ENCODE results near the gene KANSL1. TPM values are rescaled to one million over a fixed set of nuclear protein-coding genes. Genes with fewer than 3 reads are reported as not detected.

KANSL1 gene
- total and polyA plus RNA-seq, 2 of the 4 experiments (the other 2 are of a cell fraction) = 19.1 to 49.6 TPM

DNA sequence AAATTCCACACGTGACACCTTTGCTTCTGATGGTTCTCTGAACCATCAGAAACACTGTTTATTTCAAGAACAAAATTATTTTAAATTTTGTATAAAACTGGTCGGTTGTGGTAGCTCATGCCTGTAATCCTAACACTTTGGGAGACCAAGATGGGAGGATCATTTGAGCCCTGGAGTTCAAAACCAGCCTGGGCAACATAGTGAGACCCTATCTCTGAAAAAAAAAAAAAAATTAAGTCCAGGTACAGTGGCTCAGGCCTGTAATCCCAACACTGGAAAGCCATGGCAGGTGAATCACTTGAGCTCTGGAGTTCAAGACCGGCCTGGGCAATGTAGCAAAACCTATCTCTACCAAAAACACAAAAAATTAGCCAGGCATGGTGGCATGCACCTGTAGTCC, 8.3 kb upstream of the KANSL1 start:
- H3K27me3 ChIP-seq (ENCODE audit: control insufficient read depth, insufficient read depth, low read length) = no peaks in the 10 kb centered on the region
- TF ChIP-seq RAD21 (IDR thresholded peaks at IDR 0.05; ENCODE audit: low read length) (no peak), NFE2L2 (IDR thresholded peaks at IDR 0.05; ENCODE audit: low read depth, low read length) (no peak), BHLHE40 (IDR thresholded peaks at IDR 0.05; ENCODE audit: low read depth, low read length) (no peak), POLR2A (IDR thresholded peaks at IDR 0.05; ENCODE audit: low read depth, low read length) (no peak), RFX5 (IDR thresholded peaks at IDR 0.05; ENCODE audit: low read depth, low read length) (no peak), SMC3 (IDR thresholded peaks at IDR 0.05; ENCODE audit: low read depth, low read length) (no peak), CEBPB (IDR thresholded peaks at IDR 0.05; ENCODE audit: low read depth, low read length) (no peak), MAFK (IDR thresholded peaks at IDR 0.05; ENCODE audit: low read depth, low read length) (no peak), MXI1 (IDR thresholded peaks at IDR 0.05; ENCODE audit: borderline replicate concordance, low read depth, low read length) (no peak), CHD1 (IDR thresholded peaks at IDR 0.05; ENCODE audit: low read depth, low read length) (no peak), RCOR1 (IDR thresholded peaks at IDR 0.05; ENCODE audit: insufficient replicate concordance, low read length) (no peak), MAZ (IDR thresholded peaks at IDR 0.05; ENCODE audit: borderline replicate concordance, low read depth, low read length) (no peak), FOS (IDR thresholded peaks at IDR 0.05; ENCODE audit: low read depth, low read length) (no peak)
- TF ChIP-seq, protein P1, sequence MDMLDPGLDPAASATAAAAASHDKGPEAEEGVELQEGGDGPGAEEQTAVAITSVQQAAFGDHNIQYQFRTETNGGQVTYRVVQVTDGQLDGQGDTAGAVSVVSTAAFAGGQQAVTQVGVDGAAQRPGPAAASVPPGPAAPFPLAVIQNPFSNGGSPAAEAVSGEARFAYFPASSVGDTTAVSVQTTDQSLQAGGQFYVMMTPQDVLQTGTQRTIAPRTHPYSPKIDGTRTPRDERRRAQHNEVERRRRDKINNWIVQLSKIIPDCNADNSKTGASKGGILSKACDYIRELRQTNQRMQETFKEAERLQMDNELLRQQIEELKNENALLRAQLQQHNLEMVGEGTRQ (IDR thresholded peaks at IDR 0.05; ENCODE audit: low read depth, low read length) = no peak
- TF ChIP-seq, protein P2, sequence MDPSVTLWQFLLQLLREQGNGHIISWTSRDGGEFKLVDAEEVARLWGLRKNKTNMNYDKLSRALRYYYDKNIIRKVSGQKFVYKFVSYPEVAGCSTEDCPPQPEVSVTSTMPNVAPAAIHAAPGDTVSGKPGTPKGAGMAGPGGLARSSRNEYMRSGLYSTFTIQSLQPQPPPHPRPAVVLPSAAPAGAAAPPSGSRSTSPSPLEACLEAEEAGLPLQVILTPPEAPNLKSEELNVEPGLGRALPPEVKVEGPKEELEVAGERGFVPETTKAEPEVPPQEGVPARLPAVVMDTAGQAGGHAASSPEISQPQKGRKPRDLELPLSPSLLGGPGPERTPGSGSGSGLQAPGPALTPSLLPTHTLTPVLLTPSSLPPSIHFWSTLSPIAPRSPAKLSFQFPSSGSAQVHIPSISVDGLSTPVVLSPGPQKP (IDR thresholded peaks at IDR 0.05; ENCODE audit: borderline replicate concordance, low read depth, low read length) = no peak
- TF ChIP-seq, protein P3, sequence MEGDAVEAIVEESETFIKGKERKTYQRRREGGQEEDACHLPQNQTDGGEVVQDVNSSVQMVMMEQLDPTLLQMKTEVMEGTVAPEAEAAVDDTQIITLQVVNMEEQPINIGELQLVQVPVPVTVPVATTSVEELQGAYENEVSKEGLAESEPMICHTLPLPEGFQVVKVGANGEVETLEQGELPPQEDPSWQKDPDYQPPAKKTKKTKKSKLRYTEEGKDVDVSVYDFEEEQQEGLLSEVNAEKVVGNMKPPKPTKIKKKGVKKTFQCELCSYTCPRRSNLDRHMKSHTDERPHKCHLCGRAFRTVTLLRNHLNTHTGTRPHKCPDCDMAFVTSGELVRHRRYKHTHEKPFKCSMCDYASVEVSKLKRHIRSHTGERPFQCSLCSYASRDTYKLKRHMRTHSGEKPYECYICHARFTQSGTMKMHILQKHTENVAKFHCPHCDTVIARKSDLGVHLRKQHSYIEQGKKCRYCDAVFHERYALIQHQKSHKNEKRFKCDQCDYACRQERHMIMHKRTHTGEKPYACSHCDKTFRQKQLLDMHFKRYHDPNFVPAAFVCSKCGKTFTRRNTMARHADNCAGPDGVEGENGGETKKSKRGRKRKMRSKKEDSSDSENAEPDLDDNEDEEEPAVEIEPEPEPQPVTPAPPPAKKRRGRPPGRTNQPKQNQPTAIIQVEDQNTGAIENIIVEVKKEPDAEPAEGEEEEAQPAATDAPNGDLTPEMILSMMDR (conservative IDR thresholded peaks at IDR 0.05; ENCODE audit: low read depth, low read length) = no peak
- H3K4me1 ChIP-seq (ENCODE audit: control insufficient read depth, insufficient read depth, low read length) = peaks cover 4% of the 10 kb centered on the region; the same call in 1 of the 2 replicates
- peaks cover 7% of the 10 kb centered on the region for H3K9me3 ChIP-seq (ENCODE audit: control insufficient read depth, insufficient read depth, low read length)
- no peak overlapping the region for H3K56ac ChIP-seq (ENCODE audit: extremely low read depth, insufficient read depth, low read length)
- H2BK120ac ChIP-seq (ENCODE audit: low read depth, low read length) = no peak overlapping the region
- no peak overlapping the region for H2AFZ ChIP-seq (replicated peaks; ENCODE audit: low read length, poor library complexity)
- no peak overlapping the region for H2BK5ac ChIP-seq (ENCODE audit: low read depth, low read length, poor library complexity, severe bottlenecking)
- WGBS, 2 experiments (ENCODE audit: extremely low coverage in 2 of 2, insufficient read length in 1 of 2) = no CpG with 5 or more reads among the region's 3 CpGs
- no peak overlapping the region for H4K91ac ChIP-seq (ENCODE audit: insufficient read depth, low read depth, low read length)
- H3K36me3 ChIP-seq (ENCODE audit: control insufficient read depth, insufficient read depth, low read length) = peaks cover 3% of the 10 kb centered on the region
- H4K8ac ChIP-seq (ENCODE audit: low read depth in 2 of 2, low read length in 2 of 2) = no peak overlapping the region
- H2BK20ac ChIP-seq (ENCODE audit: low read depth, low read length) = no peak overlapping the region
- H3K4me2 ChIP-seq (ENCODE audit: low read depth, low read length) = no peak overlapping the region
- no peak for DNase-seq
- dilution Hi-C loops (cut with HindIII; ENCODE audit: low sequenced_read_pairs, unreplicated experiment) = no loop called here
- H2BK15ac ChIP-seq (ENCODE audit: low read depth, low read length) = no peak overlapping the region
- POLR2A ChIA-PET (ENCODE audit: unreplicated experiment) = no interaction called here
- H2AK9ac ChIP-seq (replicated peaks; ENCODE audit: low read depth, low read length, poor library complexity) = no peak overlapping the region
- intact Hi-C loops (cut with micrococcal nuclease) = no loop called here
- H3K9ac ChIP-seq (ENCODE audit: low read depth, low read length) = no peak overlapping the region
- no peak overlapping the region for H3K27ac ChIP-seq (ENCODE audit: insufficient read depth, low read length)
- peaks cover 17 to 68% of the 10 kb centered on the region in 2 experiments for H3K79me1 ChIP-seq (ENCODE audit: low read depth in 1 of 2, low read length in 2 of 2)
- H3K18ac ChIP-seq (ENCODE audit: low read depth, low read length) = no peak overlapping the region
- no peak overlapping the region for H4K5ac ChIP-seq (ENCODE audit: low read depth, low read length)
- no peak overlapping the region for H3K4ac ChIP-seq (ENCODE audit: low read depth, low read length)
- H4K20me1 ChIP-seq (ENCODE audit: insufficient read depth, low read length) = peaks cover 24% of the 10 kb centered on the region
- ATAC-seq (ENCODE audit: low read depth) = no peak
- no peak overlapping the region for H2AK5ac ChIP-seq (ENCODE audit: low read depth, low read length)
- no TSS peak for BruUV-seq (replicated peaks)
- H3K4me3 ChIP-seq (ENCODE audit: insufficient read depth, low read depth, low read length) = no peak overlapping the region
- in situ Hi-C loops (cut with MboI; ENCODE audit: low sequenced_read_pairs) = no loop called here
- CTCF ChIA-PET = interaction anchor here (0.8 to 1.1 kb wide), 2 partner anchors 9 to 86 kb away, joined by 4 to 7 read pairs; no protein-coding TSS in a partner anchor
- H3K14ac ChIP-seq (replicated peaks; ENCODE audit: low read depth, low read length) = no peak overlapping the region
- no peak overlapping the region for H3K23ac ChIP-seq (ENCODE audit: low read depth, low read length)
- H3K9me1 ChIP-seq (ENCODE audit: insufficient read depth, low read length) = peaks cover 14% of the 10 kb centered on the region; the same call in 1 of the 2 replicates

Measured in IMR-90 (cell line).